Small intestine (tissue), 7 donors: Measurements from ENCODE around the gene SEC63. TPM values are rescaled to one million over a fixed set of nuclear protein-coding genes. Genes with fewer than 3 reads are reported as not detected.
A peak's percentile ranks its signal among the peaks of the same experiment; 100 is the strongest.
"Not testable (repeated sequence)": the region's sequence is repeated elsewhere in the genome, so short reads cannot be mapped to it uniquely, and the experiment has no call there.

ENCODE experiments used
- DNase-seq, 2 donors: peaks; one replicate each; pipeline versions ENCODE4 v3.0.0 to v3.0.0-alpha.2; 2013
- FAIRE-seq: peaks from 2 replicates; lab custom pipeline; 2012; peaks lifted over from hg19 to GRCh38; lab: Jason Lieb, UNC
- H3K27ac ChIP-seq, 3 donors: one replicate each; pipeline ENCODE4 v1.5.1; 2013; ENCODE audit warnings: low read length in 2 of 3, mild to moderate bottlenecking in 2 of 3, control low read depth in 1 of 3, inconsistent platforms in 1 of 3, low read depth in 1 of 3, moderate library complexity in 1 of 3
- H3K27me3 ChIP-seq, 3 donors: one replicate each; pipeline ENCODE4 v1.6.1; 2013; ENCODE audit warnings: low read length in 3 of 3, inconsistent platforms in 1 of 3; ENCODE audit not compliant: control insufficient read depth in 3 of 3, insufficient read depth in 3 of 3
- H3K36me3 ChIP-seq, 3 donors: one replicate each; pipeline ENCODE4 v1.6.1; 2013; ENCODE audit warnings: low read length in 3 of 3, inconsistent platforms in 1 of 3, low read depth in 1 of 3, mild to moderate bottlenecking in 1 of 3, moderate library complexity in 1 of 3; ENCODE audit not compliant: control insufficient read depth in 3 of 3, insufficient read depth in 2 of 3
- H3K4me1 ChIP-seq, 3 donors: one replicate each; pipeline ENCODE4 v1.6.1; 2013; ENCODE audit warnings: low read length in 2 of 3, inconsistent platforms in 1 of 3, low read depth in 1 of 3, mild to moderate bottlenecking in 1 of 3, moderate library complexity in 1 of 3; ENCODE audit not compliant: control insufficient read depth in 3 of 3, insufficient read depth in 2 of 3
- H3K4me3 ChIP-seq, 3 donors: one replicate each; pipeline ENCODE4 v1.5.1; 2013; ENCODE audit warnings: low read length in 3 of 3, control low read depth in 1 of 3, inconsistent platforms in 1 of 3, low read depth in 1 of 3, mild to moderate bottlenecking in 1 of 3, moderate library complexity in 1 of 3
- H3K9me3 ChIP-seq, 2 donors: one replicate each; pipeline ENCODE4 v1.6.1; 2013; ENCODE audit warnings: low read depth in 1 of 2, low read length in 1 of 2; ENCODE audit not compliant: control insufficient read depth in 2 of 2, insufficient read depth in 1 of 2
- WGBS, 3 donors: extraction: QIAGEN DNeasy Blood & Tissue Kit; methylation state at CpG; one replicate each; pipeline ENCODE4 v1.1.7; 2013; 5-methylcytosine and 5-hydroxymethylcytosine counted together
- polyA plus RNA-seq, 4 donors: library from polyadenylated mRNA; stranded (reverse) in 3 of 4; unstranded in 1 of 4; fragments of 200-250 nt in 3 of 4; fragments of 120-200 nt in 1 of 4; gene quantifications; one replicate each; pipeline versions ENCODE4 v1.2.1 to v1.2.3, GENCODE V29; 2013
- donor health status: healthy with polysubstance abuse.
- donor health status: control.
- donor health status: control.
- donor health status: Bipolar disorder and iron deficiency.
- donor health status: healthy.

SEC63 gene
- polyA plus RNA-seq, 4 donors, result 10.1 to 59.7 (median 20.2) TPM

- H3K4me1 ChIP-seq, result no peaks in the 10 kb centered on the region
- FAIRE-seq, result peak; percentile 65
- peak overlapping the region in 2 of 3 donors; percentile 57 to 77 for H3K27ac ChIP-seq
- H3K9me3 ChIP-seq, result peaks cover 0 to 4% of the 10 kb centered on the region in 2 donors
- peak; percentile 53 to 82 for DNase-seq
- H3K4me3 ChIP-seq, result no peak overlapping the region
- peaks cover 3 to 32% (median 12%) of the 10 kb centered on the region in 3 donors for H3K36me3 ChIP-seq
- H3K27me3 ChIP-seq, result no peaks in the 10 kb centered on the region
Observed at GRCh38 chr6:107894809-107895396, 63.1 kb downstream of the SEC63 start.

GRCh38 chr6:107890431-107890830 lies 67.6 kb downstream of the SEC63 start:
- WGBS, 3 donors, result 97 to 98% (median 98%) methylated on average over 4 of the region's 4 CpGs

GRCh38 chr6:107885950-107886349 lies 72.1 kb downstream of the SEC63 start:
- 98 to 99% (median 98%) methylated on average over 5 of the region's 5 CpGs for WGBS, 3 donors
- not testable (repeated sequence) for H3K36me3 ChIP-seq, FAIRE-seq, H3K9me3 ChIP-seq, H3K4me1 ChIP-seq, H3K4me3 ChIP-seq, DNase-seq, H3K27me3 ChIP-seq, H3K27ac ChIP-seq

More at GRCh38 chr6:107890431-107890830, 67.6 kb downstream of the SEC63 start:
- H3K4me1 ChIP-seq, H3K4me3 ChIP-seq, H3K27ac ChIP-seq, FAIRE-seq, H3K9me3 ChIP-seq, H3K27me3 ChIP-seq, DNase-seq: not testable (repeated sequence)
- peaks cover 3 to 12% (median 10%) of the 10 kb centered on the region in 3 donors for H3K36me3 ChIP-seq

GRCh38 chr6:107879941-107880340 lies 78.1 kb downstream of the SEC63 start:
- DNase-seq (no peak), FAIRE-seq (no peak)
- H3K27me3 ChIP-seq, result no peaks in the 10 kb centered on the region
- no peaks in the 10 kb centered on the region for H3K9me3 ChIP-seq
- peaks cover 4 to 38% (median 16%) of the 10 kb centered on the region in 3 donors for H3K36me3 ChIP-seq
- no peak overlapping the region for H3K27ac ChIP-seq
- 87 to 96% (median 91%) methylated on average over 3 of the region's 3 CpGs for WGBS, 3 donors
- H3K4me1 ChIP-seq, result no peaks in the 10 kb centered on the region
- no peak overlapping the region for H3K4me3 ChIP-seq

GRCh38 chr6:107877968-107878367 lies 80.0 kb downstream of the SEC63 start:
- no peaks in the 10 kb centered on the region for H3K27me3 ChIP-seq
- FAIRE-seq (no peak), DNase-seq (no peak)
- 94 to 100% (median 98%) methylated on average over 1 of the region's 1 CpG for WGBS, 3 donors
- no peak overlapping the region for H3K4me3 ChIP-seq
- H3K9me3 ChIP-seq, result no peaks in the 10 kb centered on the region
- no peak overlapping the region for H3K27ac ChIP-seq
- peaks cover 5 to 35% (median 17%) of the 10 kb centered on the region in 3 donors for H3K36me3 ChIP-seq
- H3K4me1 ChIP-seq, result no peaks in the 10 kb centered on the region

GRCh38 chr6:107871976-107872375 lies 86.0 kb downstream of the SEC63 start:
- no peaks in the 10 kb centered on the region for H3K27me3 ChIP-seq
- no peak overlapping the region for H3K4me3 ChIP-seq
- WGBS, 3 donors, result 89 to 91% (median 91%) methylated on average over 2 of the region's 2 CpGs
- H3K4me1 ChIP-seq, result peaks cover 0 to 3% (median 0%) of the 10 kb centered on the region in 3 donors
- peaks cover 5 to 11% (median 8%) of the 10 kb centered on the region in 3 donors for H3K36me3 ChIP-seq
- no peak overlapping the region for H3K27ac ChIP-seq
- FAIRE-seq, result no peak
- no peak for DNase-seq
- H3K9me3 ChIP-seq, result no peaks in the 10 kb centered on the region

GRCh38 chr6:107871512-107871911 lies 86.5 kb downstream of the SEC63 start:
- H3K4me1 ChIP-seq, FAIRE-seq, H3K9me3 ChIP-seq, DNase-seq, H3K27me3 ChIP-seq, H3K27ac ChIP-seq, H3K4me3 ChIP-seq: not testable (repeated sequence)
- 90 to 100% (median 100%) methylated on average over 1 of the region's 1 CpG for whole genome bisulfite sequencing, 3 donors
- H3K36me3 ChIP-seq, result peaks cover 5 to 11% (median 8%) of the 10 kb centered on the region in 3 donors

GRCh38 chr6:107871016-107871415 lies 87.0 kb downstream of the SEC63 start:
- 83 to 88% (median 88%) methylated on average over 4 of the region's 4 CpGs for WGBS, 3 donors
- Histone ChIP-seq H3K36me3 (peaks cover 5 to 11% (median 8%) of the 10 kb centered on the region in 3 donors), H3K27me3 (no peaks in the 10 kb centered on the region), H3K27ac (no peak overlapping the region), H3K4me1 (peaks cover 0 to 3% (median 0%) of the 10 kb centered on the region in 3 donors), H3K9me3 (no peaks in the 10 kb centered on the region), H3K4me3 (no peak overlapping the region)
- DNase-seq, result no peak
- no peak for FAIRE-seq
